Measurements from ENCODE around the gene SLC4A5.

Gene SLC4A5

GRCh38 chr2:74316627-74317295 is 26.5 kb downstream of the SLC4A5 start:
- WGBS (ENCODE audit: insufficient coverage, insufficient read length), result no CpG with 5 or more reads among the region's 6 CpGs
- no peaks in the 10 kb centered on the region for H3K36me3 ChIP-seq (ENCODE audit: control insufficient read depth, insufficient read depth, low read length)
- no peak overlapping the region for H3K4me3 ChIP-seq (ENCODE audit: low read length)
- H3K4me1 ChIP-seq (ENCODE audit: control insufficient read depth, insufficient read depth, low read length), result peaks cover 2% of the 10 kb centered on the region; the same call in 1 of the 2 replicates
- no peaks in the 10 kb centered on the region for H3K9me3 ChIP-seq (ENCODE audit: control insufficient read depth, insufficient read depth, low read length)
- no peak overlapping the region for H3K27ac ChIP-seq (ENCODE audit: low read length)
- no peaks in the 10 kb centered on the region for H3K27me3 ChIP-seq (ENCODE audit: control insufficient read depth, insufficient read depth, low read length)
- DNase-seq (ENCODE audit: low read depth, low spot score), result peak; percentile 9

DNA sequence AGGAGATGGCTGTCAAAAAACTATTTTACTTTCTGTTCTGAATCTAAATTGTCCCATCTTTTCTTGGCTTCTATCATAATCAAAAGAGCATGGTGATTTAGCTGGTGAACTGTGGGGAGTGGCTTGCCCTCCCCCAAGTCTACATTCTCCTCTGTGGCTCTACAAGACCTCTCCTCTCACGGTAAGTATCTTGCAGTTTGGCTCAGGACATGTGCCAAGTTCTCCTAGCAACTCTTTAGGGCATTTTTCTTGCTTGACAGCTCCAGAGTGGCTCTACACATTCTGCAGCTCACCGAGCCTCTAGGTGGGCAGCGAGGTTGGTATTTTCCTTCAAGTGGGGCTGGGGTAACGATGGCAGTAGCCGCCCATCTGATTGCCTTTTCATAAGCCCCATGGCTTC is 29.1 kb downstream of the SLC4A5 start:
- H3K36me3 ChIP-seq (ENCODE audit: control insufficient read depth, insufficient read depth, low read length), result no peaks in the 10 kb centered on the region
- H3K27ac ChIP-seq (ENCODE audit: low read length), result no peak overlapping the region
- no peak for DNase-seq (ENCODE audit: low read depth, low spot score)
- H3K9me3 ChIP-seq (ENCODE audit: control insufficient read depth, insufficient read depth, low read length), result no peaks in the 10 kb centered on the region
- no CpG with 5 or more reads among the region's 5 CpGs for WGBS (ENCODE audit: insufficient coverage, insufficient read length)
- H3K27me3 ChIP-seq (ENCODE audit: control insufficient read depth, insufficient read depth, low read length), result no peaks in the 10 kb centered on the region
- H3K4me3 ChIP-seq (ENCODE audit: low read length), result no peak overlapping the region
- H3K4me1 ChIP-seq (ENCODE audit: control insufficient read depth, insufficient read depth, low read length), result peaks cover 2% of the 10 kb centered on the region; the same call in 1 of the 2 replicates

DNA sequence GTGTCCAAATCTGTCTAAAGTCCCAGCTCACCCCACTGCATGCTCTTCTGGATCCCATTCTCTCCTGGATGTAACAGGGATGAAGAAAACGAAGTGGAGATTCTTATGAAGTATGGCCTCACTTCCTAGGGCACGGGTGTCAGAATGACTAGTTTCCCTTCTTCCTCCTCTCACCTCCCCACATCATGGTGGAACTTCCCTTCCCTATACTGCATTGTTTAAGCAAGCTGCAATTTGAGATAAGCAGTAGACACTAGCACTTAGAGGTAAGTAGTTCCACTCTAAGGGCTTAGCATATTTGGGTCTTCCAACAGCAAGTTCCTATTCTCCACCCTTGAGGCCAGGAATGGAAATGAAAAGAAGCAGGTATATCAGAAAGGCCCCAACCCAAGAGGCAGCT is 29.7 kb downstream of the SLC4A5 start:
- no peaks in the 10 kb centered on the region for H3K9me3 ChIP-seq (ENCODE audit: control insufficient read depth, insufficient read depth, low read length)
- no peaks in the 10 kb centered on the region for H3K27me3 ChIP-seq (ENCODE audit: control insufficient read depth, insufficient read depth, low read length)
- H3K36me3 ChIP-seq (ENCODE audit: control insufficient read depth, insufficient read depth, low read length), result no peaks in the 10 kb centered on the region
- H3K4me1 ChIP-seq (ENCODE audit: control insufficient read depth, insufficient read depth, low read length), result peaks cover 2% of the 10 kb centered on the region; the same call in 1 of the 2 replicates
- no peak overlapping the region for H3K4me3 ChIP-seq (ENCODE audit: low read length)
- no peak for DNase-seq (ENCODE audit: low read depth, low spot score)
- H3K27ac ChIP-seq (ENCODE audit: low read length), result no peak overlapping the region
- no CpG with 5 or more reads among the region's 2 CpGs for WGBS (ENCODE audit: insufficient coverage, insufficient read length)

GRCh38 chr2:74312913-74313312 is 30.3 kb downstream of the SLC4A5 start:
- Histone ChIP-seq H3K4me3 (ENCODE audit: low read length) (no peak overlapping the region), H3K27me3 (ENCODE audit: control insufficient read depth, insufficient read depth, low read length) (no peaks in the 10 kb centered on the region), H3K27ac (ENCODE audit: low read length) (no peak overlapping the region), H3K4me1 (ENCODE audit: control insufficient read depth, insufficient read depth, low read length) (peaks cover 2% of the 10 kb centered on the region; the same call in 1 of the 2 replicates), H3K9me3 (ENCODE audit: control insufficient read depth, insufficient read depth, low read length) (no peaks in the 10 kb centered on the region), H3K36me3 (ENCODE audit: control insufficient read depth, insufficient read depth, low read length) (no peaks in the 10 kb centered on the region)
- no peak for DNase-seq (ENCODE audit: low read depth, low spot score)

- Histone ChIP-seq H3K9me3 (ENCODE audit: control insufficient read depth, insufficient read depth, low read length) (no peaks in the 10 kb centered on the region), H3K27ac (ENCODE audit: low read length) (no peak overlapping the region), H3K4me1 (ENCODE audit: control insufficient read depth, insufficient read depth, low read length) (no peaks in the 10 kb centered on the region), H3K4me3 (ENCODE audit: low read length) (no peak overlapping the region), H3K36me3 (ENCODE audit: control insufficient read depth, insufficient read depth, low read length) (no peaks in the 10 kb centered on the region), H3K27me3 (ENCODE audit: control insufficient read depth, insufficient read depth, low read length) (no peaks in the 10 kb centered on the region)
- no CpG with 5 or more reads among the region's 8 CpGs for WGBS (ENCODE audit: insufficient coverage, insufficient read length)
- DNase-seq (ENCODE audit: low read depth, low spot score), result no peak
These were observed 35.5 kb downstream of the SLC4A5 start for GRCh38 chr2:74307720-74308119.

GRCh38 chr2:74304332-74305148 is 38.7 kb downstream of the SLC4A5 start:
- no peaks in the 10 kb centered on the region for H3K4me1 ChIP-seq (ENCODE audit: control insufficient read depth, insufficient read depth, low read length)
- no peak overlapping the region for H3K4me3 ChIP-seq (ENCODE audit: low read length)
- H3K9me3 ChIP-seq (ENCODE audit: control insufficient read depth, insufficient read depth, low read length), result no peaks in the 10 kb centered on the region
- no peaks in the 10 kb centered on the region for H3K36me3 ChIP-seq (ENCODE audit: control insufficient read depth, insufficient read depth, low read length)
- no peaks in the 10 kb centered on the region for H3K27me3 ChIP-seq (ENCODE audit: control insufficient read depth, insufficient read depth, low read length)
- no peak for DNase-seq (ENCODE audit: low read depth, low spot score)
- WGBS (ENCODE audit: insufficient coverage, insufficient read length), result no CpG with 5 or more reads among the region's 7 CpGs
- H3K27ac ChIP-seq (ENCODE audit: low read length), result no peak overlapping the region

- no peak overlapping the region for H3K4me3 ChIP-seq (ENCODE audit: low read length)
- H3K36me3 ChIP-seq (ENCODE audit: control insufficient read depth, insufficient read depth, low read length), result no peaks in the 10 kb centered on the region
- H3K27ac ChIP-seq (ENCODE audit: low read length), result no peak overlapping the region
- H3K4me1 ChIP-seq (ENCODE audit: control insufficient read depth, insufficient read depth, low read length), result no peaks in the 10 kb centered on the region
- no peaks in the 10 kb centered on the region for H3K27me3 ChIP-seq (ENCODE audit: control insufficient read depth, insufficient read depth, low read length)
- DNase-seq (ENCODE audit: low read depth, low spot score), result no peak
- no peaks in the 10 kb centered on the region for H3K9me3 ChIP-seq (ENCODE audit: control insufficient read depth, insufficient read depth, low read length)
- WGBS (ENCODE audit: insufficient coverage, insufficient read length), result no CpG with 5 or more reads among the region's 2 CpGs
These were observed 40.4 kb downstream of the SLC4A5 start for GRCh38 chr2:74302865-74303264.

DNA sequence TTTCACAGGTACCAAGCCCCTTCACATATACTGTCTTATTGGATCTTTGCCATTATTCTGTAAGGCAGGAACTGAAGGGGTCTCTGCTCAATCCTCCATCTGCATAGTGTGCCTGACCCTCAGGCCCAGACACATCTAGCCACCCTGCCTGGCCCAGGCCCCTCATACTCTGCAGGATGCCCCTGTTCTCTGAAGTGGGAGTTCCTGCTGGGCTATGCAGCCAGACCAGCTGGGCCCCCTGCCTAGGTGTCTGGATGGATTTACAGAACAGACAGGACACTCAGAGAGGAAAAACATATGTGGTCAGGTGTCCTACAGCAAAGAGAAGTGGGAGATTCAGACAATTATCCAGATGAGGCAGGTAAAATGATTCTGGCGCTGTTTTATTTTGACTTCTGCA is 42.0 kb downstream of the SLC4A5 start:
- Histone ChIP-seq H3K36me3 (ENCODE audit: control insufficient read depth, insufficient read depth, low read length) (no peaks in the 10 kb centered on the region), H3K27ac (ENCODE audit: low read length) (no peak overlapping the region), H3K27me3 (ENCODE audit: control insufficient read depth, insufficient read depth, low read length) (no peaks in the 10 kb centered on the region), H3K9me3 (ENCODE audit: control insufficient read depth, insufficient read depth, low read length) (no peaks in the 10 kb centered on the region), H3K4me1 (ENCODE audit: control insufficient read depth, insufficient read depth, low read length) (no peaks in the 10 kb centered on the region), H3K4me3 (ENCODE audit: low read length) (no peak overlapping the region)
- WGBS (ENCODE audit: insufficient coverage, insufficient read length), result no CpG with 5 or more reads among the region's 1 CpG
- DNase-seq (ENCODE audit: low read depth, low spot score), result no peak

- no CpG with 5 or more reads among the region's 2 CpGs for WGBS (ENCODE audit: insufficient coverage, insufficient read length)
- Histone ChIP-seq H3K27me3 (ENCODE audit: control insufficient read depth, insufficient read depth, low read length) (no peaks in the 10 kb centered on the region), H3K4me3 (ENCODE audit: low read length) (no peak overlapping the region), H3K27ac (ENCODE audit: low read length) (no peak overlapping the region), H3K9me3 (ENCODE audit: control insufficient read depth, insufficient read depth, low read length) (no peaks in the 10 kb centered on the region), H3K4me1 (ENCODE audit: control insufficient read depth, insufficient read depth, low read length) (no peaks in the 10 kb centered on the region), H3K36me3 (ENCODE audit: control insufficient read depth, insufficient read depth, low read length) (no peaks in the 10 kb centered on the region)
- DNase-seq (ENCODE audit: low read depth, low spot score), result no peak
These were observed 42.7 kb downstream of the SLC4A5 start for GRCh38 chr2:74300506-74300905.

DNA sequence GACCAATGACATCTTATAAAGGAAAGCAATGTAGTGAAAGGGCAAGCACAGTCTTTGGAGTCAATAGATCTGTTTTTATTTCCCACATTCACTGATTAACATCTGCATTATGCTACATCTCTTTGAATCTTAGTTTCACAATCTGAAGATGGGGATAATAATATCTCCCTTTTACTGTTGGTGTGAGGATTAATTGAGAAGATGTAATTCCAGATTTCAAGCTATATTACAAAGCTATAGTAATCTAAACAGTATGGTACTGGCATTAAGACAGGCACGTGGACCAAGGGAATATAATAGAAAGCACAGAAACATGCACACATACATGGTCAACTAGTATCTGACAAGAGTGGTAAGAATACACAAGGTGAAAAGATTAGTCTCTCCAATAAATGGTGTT is 45.3 kb downstream of the SLC4A5 start:
- no peaks in the 10 kb centered on the region for H3K27me3 ChIP-seq (ENCODE audit: control insufficient read depth, insufficient read depth, low read length)
- H3K36me3 ChIP-seq (ENCODE audit: control insufficient read depth, insufficient read depth, low read length), result no peaks in the 10 kb centered on the region
- H3K4me3 ChIP-seq (ENCODE audit: low read length), result no peak overlapping the region
- no peak overlapping the region for H3K27ac ChIP-seq (ENCODE audit: low read length)
- H3K4me1 ChIP-seq (ENCODE audit: control insufficient read depth, insufficient read depth, low read length), result no peaks in the 10 kb centered on the region
- no peaks in the 10 kb centered on the region for H3K9me3 ChIP-seq (ENCODE audit: control insufficient read depth, insufficient read depth, low read length)
- WGBS (ENCODE audit: insufficient coverage, insufficient read length), result no CpG with 5 or more reads among the region's 1 CpG
- no peak for DNase-seq (ENCODE audit: low read depth, low spot score)

DNA sequence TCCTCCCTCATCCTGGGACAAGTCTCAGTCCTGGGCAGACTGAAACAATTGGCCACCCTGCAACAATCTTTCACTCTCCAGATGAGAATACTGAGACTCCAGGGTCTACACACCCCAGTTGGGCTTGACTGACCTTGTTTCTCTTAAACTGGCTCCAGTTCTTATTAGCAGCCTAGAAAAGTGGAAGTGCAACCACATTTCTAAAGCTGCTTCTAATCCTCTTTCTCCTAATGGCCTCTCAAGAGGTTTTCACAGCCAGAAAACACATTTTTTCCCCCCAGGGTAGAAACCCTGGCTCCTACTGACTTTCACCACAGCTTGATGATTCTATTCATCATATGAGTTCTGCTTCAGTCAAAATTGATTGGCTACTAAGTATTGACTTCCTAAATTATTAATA is 45.8 kb downstream of the SLC4A5 start:
- Histone ChIP-seq H3K4me1 (ENCODE audit: control insufficient read depth, insufficient read depth, low read length) (no peaks in the 10 kb centered on the region), H3K4me3 (ENCODE audit: low read length) (no peak overlapping the region), H3K27ac (ENCODE audit: low read length) (no peak overlapping the region), H3K36me3 (ENCODE audit: control insufficient read depth, insufficient read depth, low read length) (no peaks in the 10 kb centered on the region), H3K9me3 (ENCODE audit: control insufficient read depth, insufficient read depth, low read length) (no peaks in the 10 kb centered on the region), H3K27me3 (ENCODE audit: control insufficient read depth, insufficient read depth, low read length) (no peaks in the 10 kb centered on the region)
- no peak for DNase-seq (ENCODE audit: low read depth, low spot score)
